HG03342 (cell line): ENCODE measurements around the gene ROMO1.
A peak's percentile ranks its signal among the peaks of the same experiment; 100 is the strongest.

Experiments
- ATAC-seq: cut with Tn5 transposase; IDR thresholded peaks from one replicate; pipeline ENCODE4 v1.9.1; 2021; ENCODE audit warnings: mild to moderate bottlenecking, moderate library complexity; ENCODE audit not compliant: unreplicated experiment

The ROMO1 gene

GRCh38 chr20:35699127-35699956, at the start of gene ROMO1, which contains the start of gene NFS1:
ROMO1 (plus strand) TSS chr20:35699405; CDS start chr20:35699633, 228 bp downstream.
NFS1 (minus strand) TSS chr20:35699352; CDS start chr20:35699288, 64 bp downstream.
- peak; percentile 70 for ATAC-seq

DNA sequence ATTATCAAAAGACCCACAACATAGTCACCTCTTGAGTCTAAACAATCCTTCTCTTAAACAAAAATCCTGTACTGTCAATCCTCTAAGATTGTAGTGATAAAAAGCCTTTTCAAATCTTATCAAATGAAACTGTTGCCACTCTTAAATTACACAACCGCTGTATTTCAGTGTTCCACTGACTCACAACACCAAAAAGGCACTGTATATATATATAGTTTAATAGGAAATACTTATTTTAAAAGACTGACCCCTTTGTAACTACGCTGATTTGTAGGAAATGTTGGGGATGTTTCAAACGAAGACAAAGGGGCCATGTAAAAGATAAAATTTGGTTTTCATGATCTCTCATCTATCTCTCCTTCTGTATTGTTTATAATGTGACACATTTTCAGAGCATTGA, 48.6 kb upstream of the ROMO1 start:
- ATAC-seq, result no peak

GRCh38 chr20:35651958-35652357, 47.2 kb upstream of the ROMO1 start:
- ATAC-seq, result no peak

DNA sequence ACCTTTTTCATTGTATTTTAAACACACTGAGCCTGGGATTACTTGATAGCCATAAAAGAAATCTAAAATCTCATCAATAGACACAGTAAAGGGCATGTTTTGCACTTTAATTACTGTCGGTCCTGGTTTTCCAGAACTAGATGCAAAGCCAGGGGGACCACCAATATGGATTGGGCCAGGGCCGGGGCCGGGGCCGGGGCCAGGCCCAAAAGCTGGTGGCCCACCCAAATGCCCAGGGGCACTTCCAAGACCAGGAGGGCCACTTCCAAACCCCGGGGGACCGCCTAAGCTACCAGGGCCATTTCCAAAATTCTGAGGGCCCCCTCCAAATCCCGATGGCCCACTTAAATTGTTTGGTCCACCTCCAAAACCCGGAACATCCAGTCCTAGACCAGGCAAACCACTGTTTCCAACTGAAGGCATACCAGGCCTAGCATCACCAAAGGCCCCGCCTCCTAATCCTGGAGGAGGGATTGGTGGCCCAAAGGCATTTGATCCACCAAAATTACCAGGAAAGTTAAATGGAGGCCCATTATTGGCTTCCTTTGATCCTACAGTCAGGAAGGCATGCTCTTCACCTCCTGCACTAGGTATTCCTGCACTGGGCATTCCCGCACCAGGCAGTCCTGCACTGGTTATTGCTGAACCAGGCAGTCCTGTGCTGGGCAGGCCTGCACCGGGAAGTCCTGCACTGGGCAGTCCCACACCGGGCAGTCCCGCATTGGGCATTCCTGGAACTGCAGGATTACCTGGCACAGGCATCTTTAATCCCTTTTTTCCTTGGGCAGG, 46.4 kb upstream of the ROMO1 start:
- no peak for ATAC-seq

DNA sequence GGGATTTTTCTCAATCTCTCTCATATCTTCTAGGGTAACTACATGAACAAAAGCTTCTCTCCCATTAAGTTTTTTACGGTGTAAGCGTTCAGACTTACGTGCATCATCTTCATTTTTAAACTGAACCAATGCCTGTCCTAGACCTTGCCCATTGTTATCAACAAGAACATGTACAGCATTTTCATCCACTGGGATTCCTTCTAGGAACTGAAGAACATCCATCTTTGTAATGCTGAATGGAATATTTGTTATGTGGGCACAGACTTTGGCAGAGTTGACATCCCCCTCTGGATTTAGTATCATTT, 45.8 kb upstream of the ROMO1 start:
- ATAC-seq, result no peak

DNA sequence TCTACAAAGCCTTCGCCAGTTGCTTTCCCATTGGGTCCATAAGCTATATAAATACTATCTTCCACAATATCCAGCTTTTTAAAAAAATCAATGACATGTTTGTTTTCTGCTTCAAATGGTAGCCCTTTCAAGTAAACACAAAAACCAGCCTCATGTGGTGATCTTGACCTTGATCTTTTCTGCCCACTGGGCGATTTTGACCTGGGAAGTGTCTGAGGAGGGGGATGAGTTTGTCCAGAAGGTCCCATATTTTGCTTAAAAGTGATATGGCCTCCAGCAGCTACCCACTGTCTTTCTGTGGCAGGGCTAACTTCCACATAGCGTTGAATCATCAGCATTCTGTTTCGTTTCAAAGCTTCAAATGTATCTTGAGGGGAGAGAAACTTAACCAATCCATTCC, 45.3 kb upstream of the ROMO1 start:
- ATAC-seq, result no peak

GRCh38 chr20:35654415-35654814, 44.8 kb upstream of the ROMO1 start:
- ATAC-seq, result no peak

GRCh38 chr20:35657271-35657670, 41.9 kb upstream of the ROMO1 start:
- ATAC-seq, result no peak

GRCh38 chr20:35660122-35660937, 38.9 kb upstream of the ROMO1 start:
- ATAC-seq, result no peak

DNA sequence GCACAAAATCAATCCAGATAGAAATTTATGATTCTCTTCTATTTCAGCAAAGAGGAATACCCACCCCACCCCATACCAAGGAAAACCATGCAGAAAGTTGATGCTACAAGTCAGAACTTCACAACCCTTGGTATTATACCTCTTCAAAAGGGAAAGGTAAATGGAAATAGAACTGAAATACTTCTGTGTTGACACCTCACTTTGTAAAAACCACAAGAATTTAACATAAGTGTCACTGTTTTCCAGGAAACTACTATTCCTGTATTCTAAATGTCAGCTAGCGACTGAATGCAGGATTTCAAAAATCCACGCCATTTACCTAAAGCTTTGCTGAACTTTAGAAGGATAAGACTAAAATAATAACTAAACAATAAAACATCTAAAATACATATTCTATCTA, 38.2 kb upstream of the ROMO1 start:
- ATAC-seq, result no peak

- no peak for ATAC-seq
Observed at GRCh38 chr20:35661908-35662307, 37.3 kb upstream of the ROMO1 start.

DNA sequence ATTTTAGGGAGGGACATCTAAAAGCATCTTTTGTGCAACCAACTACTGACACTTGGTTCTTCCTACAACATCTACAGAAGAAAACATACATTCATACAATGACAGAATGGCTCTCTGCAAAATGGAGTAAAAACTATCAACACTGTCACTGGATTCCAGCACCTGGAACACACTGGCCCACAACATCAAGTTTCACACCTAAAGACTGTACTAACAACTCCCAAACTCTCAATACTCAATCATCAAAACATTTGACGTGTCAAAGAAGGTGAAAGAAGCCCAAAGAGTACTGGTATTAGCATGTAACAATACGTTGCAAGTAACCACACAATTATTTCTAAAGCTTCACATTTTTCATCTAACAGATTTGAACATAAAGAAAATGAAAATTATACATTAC, 36.7 kb upstream of the ROMO1 start:
- ATAC-seq, result no peak

GRCh38 chr20:35663516-35664465, 35.4 kb upstream of the ROMO1 start:
- peak; percentile 25 for ATAC-seq

- ATAC-seq, result peak; percentile 74
Observed at GRCh38 chr20:35664466-35665206, 34.6 kb upstream of the ROMO1 start, which contains the start of the genes CPNE1 and RBM12. CPNE1 (minus strand) TSS chr20:35664900; CDS start chr20:35632923, 31,977 bp downstream. RBM12 (minus strand) TSS chr20:35664900; CDS start chr20:35655322, 9,578 bp downstream.

DNA sequence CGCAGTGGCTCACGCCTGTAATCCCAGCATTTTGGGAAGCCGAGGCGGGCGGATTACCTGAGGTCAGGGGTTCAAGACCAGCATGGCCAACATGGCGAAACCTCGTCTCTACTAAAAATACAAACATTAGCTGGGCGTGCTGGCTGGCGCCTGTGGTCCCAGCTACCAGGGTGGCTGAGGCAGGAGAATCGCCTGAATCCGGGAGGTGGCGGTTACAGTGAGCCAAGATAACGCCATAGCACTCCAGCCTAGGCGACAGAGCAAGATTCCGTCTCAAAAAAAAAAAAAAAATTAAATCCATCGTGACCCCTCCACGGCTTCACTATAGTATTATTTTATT, 33.3 kb upstream of the ROMO1 start:
- ATAC-seq, result no peak

DNA sequence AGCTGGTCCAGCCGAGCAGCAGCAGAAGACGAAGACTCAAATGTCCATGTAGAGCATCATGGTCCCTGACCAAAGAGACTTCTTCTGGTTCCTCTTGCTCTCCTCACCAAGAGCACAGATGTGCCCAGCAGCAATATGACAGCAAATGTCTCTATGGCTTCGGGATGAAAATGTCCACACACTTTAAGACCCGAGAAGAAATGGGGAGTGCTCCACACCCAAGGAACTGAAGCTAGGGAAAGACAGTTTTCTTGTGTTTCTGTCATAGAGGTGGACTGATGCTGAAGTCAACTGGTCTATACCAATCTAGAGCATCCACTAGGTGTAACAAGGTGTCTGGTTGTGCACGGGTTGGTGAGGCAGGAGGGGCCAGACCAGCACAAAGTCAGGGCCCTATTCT, 30.0 kb upstream of the ROMO1 start:
- ATAC-seq, result no peak

GRCh38 chr20:35669681-35670080, 29.5 kb upstream of the ROMO1 start:
- ATAC-seq, result no peak

DNA sequence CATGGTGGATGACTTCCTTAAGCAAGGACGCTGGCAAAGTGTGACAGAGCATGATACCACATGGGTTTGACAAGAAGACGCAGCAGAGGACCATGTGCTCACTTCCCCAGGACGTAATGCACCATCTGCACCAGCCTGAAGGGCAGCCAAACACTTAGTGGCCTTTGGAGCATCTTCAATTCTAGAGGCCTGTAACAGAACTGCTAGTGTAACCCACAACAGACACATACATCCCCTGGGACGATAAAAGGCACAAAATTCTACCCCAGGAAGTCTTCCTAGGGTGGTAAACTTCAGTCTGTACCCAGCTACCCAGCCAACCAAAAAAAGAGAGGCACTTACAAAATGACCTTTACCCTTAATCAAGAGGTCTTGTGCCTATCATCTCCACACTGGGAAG, 25.3 kb upstream of the ROMO1 start:
- ATAC-seq, result no peak

GRCh38 chr20:35674921-35675320, 24.3 kb upstream of the ROMO1 start:
- no peak for ATAC-seq
